Gastroesophageal sphincter (tissue), 4 donors: ENCODE data around the gene ACTN2. TPM values are rescaled to one million over a fixed set of nuclear protein-coding genes. Genes with fewer than 3 reads are reported as not detected.

Source experiments
- ATAC-seq: fragments of 150-250 bp; one replicate; pipeline ENCODE4 v1.9.1; 2016; ENCODE audit warnings: mild to moderate bottlenecking, moderate library complexity
- H3K27ac ChIP-seq, 4 donors: fragments of 200-600 bp; sonication (generic) in 3 of 4; 1 replicate in 3 of 4; 2 replicates in 1 of 4; pipeline ENCODE4 v1.5.1; 2016 to 2019
- H3K27me3 ChIP-seq: fragments of 200-600 bp; sonication (generic); one replicate; pipeline ENCODE4 v1.5.1; 2019
- H3K36me3 ChIP-seq, 2 donors: fragments of 200-600 bp; sonication (generic); one replicate each; pipeline ENCODE4 v1.5.1; 2019; ENCODE audit warnings: control low read depth in 1 of 2
- H3K4me1 ChIP-seq, 3 donors: fragments of 200-600 bp; sonication (generic); 1 replicate in 2 of 3; 2 replicates in 1 of 3; pipeline ENCODE4 v1.5.1; 2016 to 2019; ENCODE audit warnings: control low read depth in 2 of 3
- H3K4me3 ChIP-seq, 2 donors: fragments of 200-600 bp; sonication (generic); one replicate each; pipeline ENCODE4 v1.5.1; 2019; ENCODE audit warnings: mild to moderate bottlenecking in 1 of 2, moderate library complexity in 1 of 2
- H3K9me3 ChIP-seq, 3 donors: fragments of 200-600 bp; sonication (generic); one replicate each; pipeline ENCODE4 v1.5.1; 2017 to 2019; ENCODE audit warnings: control low read depth in 2 of 3
- CTCF ChIP-seq, 4 experiments: fragments of 200-600 bp in 2 of 4; fragments of 450-650 bp in 2 of 4; sonication (generic) in 1 of 4; IDR thresholded peaks; one replicate each; pipeline ENCODE4 v1.5.1; 2017 to 2019; ENCODE audit warnings: antibody characterized with exemption in 4 of 4, mild to moderate bottlenecking in 2 of 4, moderate library complexity in 2 of 4
- EP300 ChIP-seq: sonication (generic); formaldehyde crosslinking; IDR thresholded peaks from one replicate; pipeline ENCODE4 v1.6.1; 2017; ENCODE audit warnings: antibody characterized with exemption, mild to moderate bottlenecking
- POLR2A ChIP-seq, 2 donors: fragments of 450-650 bp; IDR thresholded peaks; one replicate each; pipeline ENCODE4 v1.6.1; 2017; ENCODE audit warnings: antibody characterized with exemption in 2 of 2, mild to moderate bottlenecking in 2 of 2, moderate library complexity in 1 of 2
- POLR2AphosphoS5 ChIP-seq: sonication (generic); formaldehyde crosslinking; IDR thresholded peaks from one replicate; pipeline ENCODE4 v1.6.1; 2017; ENCODE audit warnings: antibody characterized with exemption
- WGBS, 2 donors: methylation state at CpG; one replicate each; pipeline ENCODE4 v1.1.5; 2018; ENCODE audit warnings: low coverage in 1 of 2; 5-methylcytosine and 5-hydroxymethylcytosine counted together
- total RNA-seq, 4 donors: library from RNA; depleted of rRNA; stranded (reverse); fragments of >200 nt; gene quantifications; one replicate each; pipeline ENCODE4 v1.1.0, GENCODE V29; 2016

Gene ACTN2
- 10 to 100 TPM in 3 of 4 donors, 1 to 10 TPM in 1; 5.7 to 21.3 (median 14.1) TPM for total RNA-seq

- no peaks in the 10 kb centered on the region for H3K36me3 ChIP-seq
- TF ChIP-seq POLR2AphosphoS5 (no peak), CTCF (IDR thresholded peaks at IDR 0.05) (no peak), POLR2A (IDR thresholded peaks at IDR 0.05) (peak in 1 of 2 donors; percentile 69)
- H3K4me1 ChIP-seq, result peaks cover 0 to 26% (median 11%) of the 10 kb centered on the region in 3 donors
- no peaks in the 10 kb centered on the region for H3K9me3 ChIP-seq
- ATAC-seq, result peak; percentile 89
- H3K4me3 ChIP-seq, result peak within 1 kb of the TSS; percentile 51 to 66
- H3K27ac ChIP-seq, result peak within 1 kb of the TSS; percentile 10 to 80 (median 72)
- H3K27me3 ChIP-seq, result peaks cover 5% of the 10 kb centered on the region
- 24 to 25% methylated on average over 15 to 16 of the region's 93 CpGs for WGBS, 2 donors
These were observed at the start of gene ACTN2 for GRCh38 chr1:236685917-236686814. Gene ACTN2, plus strand, starts transcription at chr1:236686499. Its CDS starts 175 bp downstream, at chr1:236686674.

GRCh38 chr1:236638945-236639344 lies 47.4 kb upstream of the ACTN2 start:
- Histone ChIP-seq H3K27me3 (no peaks in the 10 kb centered on the region), H3K9me3 (no peaks in the 10 kb centered on the region), H3K4me1 (peaks cover 0 to 13% (median 0%) of the 10 kb centered on the region in 3 donors), H3K36me3 (no peaks in the 10 kb centered on the region), H3K4me3 (no peak overlapping the region), H3K27ac (no peak overlapping the region)
- TF ChIP-seq CTCF (IDR thresholded peaks at IDR 0.05) (no peak), EP300 (no peak), POLR2AphosphoS5 (no peak), POLR2A (IDR thresholded peaks at IDR 0.05) (no peak)
- ATAC-seq, result no peak
- 89% methylated on average over 10 to 13 of the region's 13 CpGs for WGBS, 2 donors

DNA sequence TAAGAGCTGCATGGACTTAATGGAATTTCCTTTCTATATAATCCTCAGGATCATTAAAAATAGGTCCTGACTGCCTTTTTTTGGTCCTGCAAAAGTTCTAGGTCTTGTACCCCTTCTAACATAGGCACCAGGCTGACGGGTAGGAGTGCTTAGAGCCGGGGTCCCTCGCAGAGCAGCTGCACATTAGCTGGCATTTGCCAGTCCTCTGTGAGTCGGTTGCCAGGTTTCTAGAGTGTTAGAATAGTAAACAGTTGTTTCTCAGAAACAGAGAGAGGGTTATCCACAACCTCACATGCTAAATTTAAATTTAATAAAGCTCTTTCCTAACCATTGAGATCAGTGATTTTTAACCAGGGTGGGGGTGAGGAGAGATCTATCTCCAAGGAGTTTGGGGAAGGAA lies 46.6 kb upstream of the ACTN2 start:
- TF ChIP-seq CTCF (IDR thresholded peaks at IDR 0.05) (no peak), POLR2AphosphoS5 (no peak)
- Histone ChIP-seq H3K36me3 (no peaks in the 10 kb centered on the region), H3K4me1 (peaks cover 0 to 13% (median 0%) of the 10 kb centered on the region in 3 donors), H3K9me3 (no peaks in the 10 kb centered on the region), H3K27ac (no peak overlapping the region), H3K4me3 (no peak overlapping the region), H3K27me3 (no peaks in the 10 kb centered on the region)
- ATAC-seq, result no peak
- WGBS, 2 donors, result 37 to 48% methylated on average over 4 of the region's 4 CpGs

- Histone ChIP-seq H3K9me3 (no peaks in the 10 kb centered on the region), H3K27ac (no peak overlapping the region), H3K36me3 (no peaks in the 10 kb centered on the region), H3K4me3 (no peak overlapping the region), H3K27me3 (no peaks in the 10 kb centered on the region), H3K4me1 (peaks cover 0 to 13% (median 0%) of the 10 kb centered on the region in 3 donors)
- no peak for ATAC-seq
- TF ChIP-seq EP300, result no peak
- WGBS, 2 donors, result 75 to 83% methylated on average over 4 of the region's 4 CpGs
These were observed 43.5 kb upstream of the ACTN2 start for GRCh38 chr1:236642763-236643162.

DNA sequence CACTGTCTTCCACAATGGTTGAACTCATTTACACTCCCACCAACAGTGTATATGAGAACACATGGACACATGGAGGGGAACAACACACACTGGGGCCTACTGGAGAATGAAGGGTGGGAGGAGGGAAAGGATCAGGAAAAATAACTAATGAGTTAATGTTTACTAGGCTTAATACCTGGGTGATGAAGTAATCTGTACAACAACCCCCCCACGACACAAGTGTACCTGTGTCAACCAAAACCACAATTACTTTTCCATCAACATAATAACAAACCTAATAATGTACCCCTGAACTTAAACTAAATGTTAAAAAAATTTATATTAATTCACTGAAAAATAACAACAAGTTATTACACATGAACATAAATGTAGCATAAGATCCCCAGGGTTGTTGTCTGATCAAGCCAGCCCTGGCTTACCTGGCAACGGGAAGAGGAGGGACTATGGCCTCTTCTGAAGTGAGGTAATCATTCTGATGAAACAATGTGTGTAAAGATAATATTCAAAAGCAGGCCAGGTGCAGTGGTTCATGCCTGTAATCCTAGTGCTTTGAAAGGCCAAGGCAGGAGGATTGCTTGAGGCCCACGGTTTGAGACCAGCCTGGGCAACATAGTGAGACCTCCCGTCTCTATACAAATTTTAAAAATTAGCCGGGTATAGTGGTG lies 41.2 kb upstream of the ACTN2 start:
- no peaks in the 10 kb centered on the region for H3K36me3 ChIP-seq
- H3K4me3 ChIP-seq, result no peak overlapping the region
- H3K27me3 ChIP-seq, result no peaks in the 10 kb centered on the region
- no peak for ATAC-seq
- 83 to 89% methylated on average over 3 to 4 of the region's 5 CpGs for WGBS, 2 donors
- TF ChIP-seq CTCF (IDR thresholded peaks at IDR 0.05) (no peak), POLR2AphosphoS5 (no peak), EP300 (no peak), POLR2A (IDR thresholded peaks at IDR 0.05) (no peak)
- H3K9me3 ChIP-seq, result no peaks in the 10 kb centered on the region
- peaks cover 0 to 2% (median 0%) of the 10 kb centered on the region in 3 donors for H3K4me1 ChIP-seq
- no peak overlapping the region for H3K27ac ChIP-seq
